ENCODE measurements around the gene MRM2. TPM values are rescaled to one million over a fixed set of nuclear protein-coding genes. Genes with fewer than 3 reads are reported as not detected.

The MRM2 gene
- total RNA-seq, 1 donor = 19.0 TPM

GRCh38 chr7:2211926-2212325, 30.1 kb downstream of the MRM2 start:
- DNase-seq (ENCODE audit: low read depth) = no peak
- TF ChIP-seq CTCF (IDR thresholded peaks at IDR 0.05; ENCODE audit: insufficient read depth, low read depth, low read length) = no peak
- no peak overlapping the region for H3K4me3 ChIP-seq (ENCODE audit: low read depth, low read length)

- no peak for DNase-seq (ENCODE audit: low read depth)
- no peak for TF ChIP-seq CTCF (IDR thresholded peaks at IDR 0.05; ENCODE audit: insufficient read depth, low read depth, low read length)
- H3K4me3 ChIP-seq (ENCODE audit: low read depth, low read length) = no peak overlapping the region
Observed at GRCh38 chr7:2211259-2211880, 30.6 kb downstream of the MRM2 start.

DNA sequence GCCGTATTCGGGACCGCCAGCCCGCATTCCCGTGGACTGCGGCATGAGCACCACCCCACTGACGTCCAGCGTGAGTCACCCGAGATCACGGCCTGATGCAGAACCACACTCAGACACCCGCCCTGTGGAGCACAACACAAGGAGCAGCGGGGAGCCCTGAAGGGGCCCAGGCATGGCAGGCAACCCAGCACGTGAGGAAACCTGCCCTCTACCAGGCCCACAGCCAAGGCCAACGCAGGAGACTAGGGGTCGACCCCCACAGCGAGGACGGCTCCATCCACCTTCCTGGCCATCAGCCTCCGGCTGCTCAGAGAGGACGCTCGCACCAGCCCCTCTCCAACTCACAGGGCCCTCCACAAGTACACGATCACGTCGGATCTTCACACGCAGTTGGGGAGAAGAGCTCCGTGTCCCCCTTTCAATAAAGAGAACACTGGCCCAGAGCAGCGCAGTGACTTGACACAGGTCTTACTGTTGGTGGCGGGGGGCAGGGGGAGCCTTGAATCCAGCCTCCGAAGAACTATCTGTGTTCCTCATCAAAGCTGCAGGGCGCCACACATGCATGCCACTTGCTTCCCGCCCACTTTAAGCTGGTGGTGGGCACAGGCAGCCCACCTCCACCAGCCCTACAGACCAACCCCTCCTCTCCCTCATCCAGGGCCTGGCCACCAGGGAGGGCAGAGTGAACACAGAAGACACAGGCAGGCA, 31.3 kb downstream of the MRM2 start:
- no peak for TF ChIP-seq CTCF (IDR thresholded peaks at IDR 0.05; ENCODE audit: insufficient read depth, low read depth, low read length)
- DNase-seq (ENCODE audit: low read depth) = no peak
- H3K4me3 ChIP-seq (ENCODE audit: low read depth, low read length) = no peak overlapping the region

GRCh38 chr7:2209961-2210323, 32.1 kb downstream of the MRM2 start:
- H3K4me3 ChIP-seq (ENCODE audit: low read depth, low read length) = no peak overlapping the region
- TF ChIP-seq CTCF (IDR thresholded peaks at IDR 0.05; ENCODE audit: insufficient read depth, low read depth, low read length) = no peak
- DNase-seq (ENCODE audit: low read depth) = no peak

DNA sequence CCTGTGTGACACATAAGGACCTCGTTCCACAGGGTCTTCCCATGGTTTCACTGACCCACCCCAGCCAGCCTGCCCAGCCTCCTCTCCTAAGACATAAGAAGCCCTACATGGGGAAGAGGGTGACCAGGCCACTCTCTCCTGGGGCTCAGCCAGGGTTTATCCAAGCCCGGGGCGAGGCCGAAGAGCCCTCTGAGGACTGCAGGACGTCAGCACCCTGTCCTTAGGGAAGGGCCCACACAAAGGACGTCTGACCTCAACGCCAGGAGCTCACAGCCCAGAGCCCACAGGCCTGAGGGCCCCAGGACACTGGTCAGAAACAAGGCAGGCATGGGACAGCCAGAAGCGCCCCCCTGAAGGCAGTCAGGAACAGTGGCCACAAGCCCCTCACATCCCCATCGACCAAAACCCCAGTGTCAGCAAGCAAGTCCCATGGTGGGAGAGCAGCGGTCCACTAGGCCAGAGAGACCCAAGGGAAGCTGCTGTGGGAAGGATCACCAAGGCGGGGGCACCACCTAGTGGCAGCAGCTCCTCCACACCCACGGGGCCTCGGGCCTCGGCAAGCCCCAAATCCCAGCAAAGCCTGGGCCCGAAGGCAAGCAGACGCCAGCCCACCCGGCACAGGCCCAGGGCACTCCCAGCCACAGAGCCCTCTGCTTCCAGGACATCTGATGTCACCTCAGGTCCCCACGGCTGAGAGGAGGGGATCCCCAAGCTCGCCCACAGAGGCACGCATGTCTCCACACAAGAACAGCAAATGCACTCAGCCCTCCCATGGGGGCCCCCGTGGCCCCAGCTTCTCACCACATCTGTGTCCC, 32.7 kb downstream of the MRM2 start:
- peak; percentile 89 for TF ChIP-seq CTCF (IDR thresholded peaks at IDR 0.05; ENCODE audit: insufficient read depth, low read depth, low read length)
- no peak overlapping the region for H3K4me3 ChIP-seq (ENCODE audit: low read depth, low read length)
- peak; percentile 79 for DNase-seq (ENCODE audit: low read depth)

DNA sequence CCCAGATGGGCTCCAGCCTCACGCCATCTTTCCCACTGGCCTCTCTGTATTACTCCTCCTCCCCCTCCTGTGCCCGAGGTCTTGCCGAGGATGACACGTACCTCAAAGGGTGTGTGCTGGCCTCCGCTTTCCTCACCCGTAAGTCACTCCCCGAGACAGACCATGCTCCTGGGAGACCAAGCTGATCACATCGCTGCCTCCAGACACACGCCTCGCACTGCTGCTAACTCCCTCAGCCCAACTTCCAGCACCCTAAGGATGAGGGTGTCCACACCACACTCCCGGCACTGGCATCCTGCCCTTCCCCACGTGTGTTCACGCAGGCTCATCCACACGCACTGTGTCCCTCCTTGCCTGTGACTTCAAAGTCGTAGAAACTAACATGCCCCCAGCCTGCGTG, 33.3 kb downstream of the MRM2 start:
- H3K4me3 ChIP-seq (ENCODE audit: low read depth, low read length) = no peak overlapping the region
- DNase-seq (ENCODE audit: low read depth) = no peak
- no peak for TF ChIP-seq CTCF (IDR thresholded peaks at IDR 0.05; ENCODE audit: insufficient read depth, low read depth, low read length)
